Medulla oblongata (tissue), 1 donor: ENCODE data around the gene SMIM10.
"Not testable (repeated sequence)": the region's sequence is repeated elsewhere in the genome, so short reads cannot be mapped to it uniquely, and the experiment has no call there.

ENCODE experiments used
- DNase-seq: peaks from one replicate; pipeline ENCODE4 v3.0.0-alpha.2; 2015; ENCODE audit errors: extremely low spot score

Gene SMIM10

GRCh38 chrX:134990801-134991481 lies at the start of gene SMIM10:
Gene SMIM10, plus strand, starts transcription at chrX:134990991. Its CDS starts 105 bp downstream, at chrX:134991096.
- peak; percentile 50 for DNase-seq

- DNase-seq: not testable (repeated sequence)
Measured at GRCh38 chrX:134946364-134946763, 44.4 kb upstream of the SMIM10 start.

GRCh38 chrX:134948333-134949241 lies 42.2 kb upstream of the SMIM10 start:
- no peak for DNase-seq

- DNase-seq: no peak
Measured at GRCh38 chrX:134949271-134949670, 41.5 kb upstream of the SMIM10 start.

GRCh38 chrX:134957836-134958235 lies 33.0 kb upstream of the SMIM10 start:
- DNase-seq: no peak

- DNase-seq: not testable (repeated sequence)
Measured at GRCh38 chrX:134960366-134960765, 30.4 kb upstream of the SMIM10 start.

GRCh38 chrX:134963041-134963440 lies 27.8 kb upstream of the SMIM10 start:
- no peak for DNase-seq

GRCh38 chrX:134969726-134970125 lies 21.1 kb upstream of the SMIM10 start:
- DNase-seq: no peak

- DNase-seq: no peak
Measured at GRCh38 chrX:134971926-134972325, 18.9 kb upstream of the SMIM10 start.

- no peak for DNase-seq
Measured at GRCh38 chrX:134975516-134975915, 15.3 kb upstream of the SMIM10 start.

- no peak for DNase-seq
Measured at GRCh38 chrX:134981910-134982309, 8.9 kb upstream of the SMIM10 start.

GRCh38 chrX:134982748-134983147 lies 8.0 kb upstream of the SMIM10 start:
- DNase-seq: no peak

- DNase-seq: no peak
Measured at GRCh38 chrX:134985479-134985878, 5.3 kb upstream of the SMIM10 start.

- DNase-seq: no peak
Measured at GRCh38 chrX:134990475-134990800, 353 bp upstream of the SMIM10 start.

- DNase-seq: no peak
Measured at GRCh38 chrX:134997646-134998045, 6.9 kb downstream of the SMIM10 start.

- DNase-seq: no peak
Measured at GRCh38 chrX:134998246-134998645, 7.5 kb downstream of the SMIM10 start.

GRCh38 chrX:134999469-134999868 lies 8.7 kb downstream of the SMIM10 start:
- DNase-seq: peak; percentile 7

GRCh38 chrX:135000516-135000915 lies 9.7 kb downstream of the SMIM10 start:
- DNase-seq: no peak

GRCh38 chrX:135003876-135004623 lies 13.3 kb downstream of the SMIM10 start:
- DNase-seq: peak; percentile 93

- DNase-seq: no peak
Measured at GRCh38 chrX:135006187-135006586, 15.4 kb downstream of the SMIM10 start.

- DNase-seq: no peak
Measured at GRCh38 chrX:135009057-135009610, 18.3 kb downstream of the SMIM10 start.

GRCh38 chrX:135009838-135010237 lies 19.0 kb downstream of the SMIM10 start:
- DNase-seq: no peak
